ENCODE results near the gene TCP11L2.

TCP11L2 gene

DNA sequence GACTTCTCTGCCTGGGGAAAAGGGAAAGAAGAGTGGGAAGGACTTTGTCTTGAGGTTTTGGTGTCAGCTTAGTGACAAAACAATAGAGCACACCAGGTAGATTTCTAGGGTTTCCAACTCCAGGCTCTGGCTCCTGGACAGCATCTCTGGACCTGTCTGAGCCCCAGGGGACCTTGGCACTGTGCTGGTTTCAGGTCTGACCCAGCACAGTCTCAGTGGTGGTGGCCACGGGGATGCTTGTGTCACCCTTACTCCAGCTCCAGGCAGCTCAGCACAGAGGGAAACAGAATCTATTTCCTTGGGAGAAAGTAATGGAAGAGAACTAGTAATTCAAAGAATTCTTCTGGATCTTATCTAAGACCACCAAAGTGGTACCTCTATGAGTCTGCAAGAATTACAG is 43.6 kb upstream of the TCP11L2 start:
- H3K4me3 ChIP-seq (replicated peaks in 1 of 2; ENCODE audit: low read depth in 2 of 2, low read length in 2 of 2) = no peak overlapping the region
- no peak for DNase-seq (ENCODE audit: low read depth in 2 of 2)
- TF ChIP-seq, protein P1, sequence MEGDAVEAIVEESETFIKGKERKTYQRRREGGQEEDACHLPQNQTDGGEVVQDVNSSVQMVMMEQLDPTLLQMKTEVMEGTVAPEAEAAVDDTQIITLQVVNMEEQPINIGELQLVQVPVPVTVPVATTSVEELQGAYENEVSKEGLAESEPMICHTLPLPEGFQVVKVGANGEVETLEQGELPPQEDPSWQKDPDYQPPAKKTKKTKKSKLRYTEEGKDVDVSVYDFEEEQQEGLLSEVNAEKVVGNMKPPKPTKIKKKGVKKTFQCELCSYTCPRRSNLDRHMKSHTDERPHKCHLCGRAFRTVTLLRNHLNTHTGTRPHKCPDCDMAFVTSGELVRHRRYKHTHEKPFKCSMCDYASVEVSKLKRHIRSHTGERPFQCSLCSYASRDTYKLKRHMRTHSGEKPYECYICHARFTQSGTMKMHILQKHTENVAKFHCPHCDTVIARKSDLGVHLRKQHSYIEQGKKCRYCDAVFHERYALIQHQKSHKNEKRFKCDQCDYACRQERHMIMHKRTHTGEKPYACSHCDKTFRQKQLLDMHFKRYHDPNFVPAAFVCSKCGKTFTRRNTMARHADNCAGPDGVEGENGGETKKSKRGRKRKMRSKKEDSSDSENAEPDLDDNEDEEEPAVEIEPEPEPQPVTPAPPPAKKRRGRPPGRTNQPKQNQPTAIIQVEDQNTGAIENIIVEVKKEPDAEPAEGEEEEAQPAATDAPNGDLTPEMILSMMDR (IDR thresholded peaks at IDR 0.05; ENCODE audit: low read depth, low read length) = no peak

DNA sequence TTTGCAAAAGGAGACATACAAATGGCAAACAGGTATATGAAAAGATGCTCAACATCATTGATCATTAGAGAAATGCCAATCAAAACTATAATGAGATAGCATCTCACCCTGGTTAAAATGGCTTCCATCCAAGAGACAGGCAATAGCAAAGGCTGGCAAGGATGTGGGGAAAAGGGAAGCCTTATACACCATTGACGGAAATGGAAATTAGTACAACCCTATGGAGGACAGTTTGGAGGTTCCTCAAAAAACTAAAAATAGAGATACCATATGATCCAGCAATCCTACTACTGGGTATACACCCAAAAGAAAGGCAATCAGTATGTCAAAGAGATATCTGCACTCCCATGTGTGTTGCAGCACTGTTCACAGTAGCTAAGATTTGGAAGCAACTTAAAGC is 37.4 kb upstream of the TCP11L2 start:
- TF ChIP-seq, protein P1 (IDR thresholded peaks at IDR 0.05; ENCODE audit: low read depth, low read length) = no peak
- H3K4me3 ChIP-seq (replicated peaks in 1 of 2; ENCODE audit: low read depth in 2 of 2, low read length in 2 of 2) = no peak overlapping the region
- DNase-seq (ENCODE audit: low read depth in 2 of 2) = no peak

DNA sequence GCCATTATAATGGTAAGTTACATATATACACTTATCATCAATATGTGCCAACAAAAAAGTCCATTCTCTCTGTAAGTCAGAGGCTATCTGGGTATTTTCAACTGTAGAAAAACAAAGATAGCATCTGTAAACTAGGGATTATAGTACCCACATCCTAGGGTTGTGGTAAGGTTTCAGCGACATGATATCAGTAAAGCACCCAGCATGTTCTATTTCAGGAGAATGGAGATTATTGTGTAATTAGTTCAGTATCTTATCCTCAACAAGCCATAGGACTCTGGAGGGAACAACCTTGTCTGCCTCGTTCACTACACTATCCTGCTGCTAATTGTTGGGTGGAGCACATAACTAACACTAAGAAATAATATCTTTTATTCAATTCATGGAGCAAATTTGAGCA is 35.0 kb upstream of the TCP11L2 start:
- DNase-seq (ENCODE audit: low read depth in 2 of 2) = no peak
- TF ChIP-seq, protein P1 (IDR thresholded peaks at IDR 0.05; ENCODE audit: low read depth, low read length) = no peak

DNA sequence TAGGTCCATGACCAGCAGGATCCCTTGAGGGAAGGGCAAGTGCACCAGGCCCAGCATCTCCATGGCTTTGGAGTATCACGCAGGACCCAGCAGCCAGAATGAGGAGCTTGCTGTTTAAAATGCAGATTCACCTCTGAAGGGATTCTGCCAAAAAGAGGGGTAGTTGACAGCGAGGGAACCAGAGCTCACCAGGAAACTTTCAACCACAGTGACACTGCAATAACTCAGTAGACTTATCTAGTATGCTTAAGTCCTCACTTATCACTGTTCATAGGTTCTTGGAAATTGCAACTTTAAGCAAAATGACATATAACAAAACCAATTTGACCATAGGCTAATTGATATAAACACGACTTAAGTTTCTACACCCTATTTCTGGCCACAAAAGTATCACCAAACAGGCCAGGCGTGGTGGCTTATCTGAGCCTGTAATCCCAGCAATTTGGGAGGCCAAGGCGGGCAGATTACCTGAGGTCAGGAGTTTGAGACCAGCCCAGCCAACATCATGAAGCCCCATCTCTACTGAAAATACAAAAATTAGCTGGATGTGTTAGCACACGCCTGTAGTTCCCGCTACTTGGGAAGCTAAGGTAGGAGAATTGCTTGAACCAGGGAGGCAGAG is 33.3 kb upstream of the TCP11L2 start:
- H3K4me3 ChIP-seq (replicated peaks in 1 of 2; ENCODE audit: low read depth in 2 of 2, low read length in 2 of 2) = no peak overlapping the region
- TF ChIP-seq, protein P1 (IDR thresholded peaks at IDR 0.05; ENCODE audit: low read depth, low read length) = no peak
- DNase-seq (ENCODE audit: low read depth in 2 of 2) = no peak

More for the DNA sequence above, 35.0 kb upstream of the TCP11L2 start:
- H3K4me3 ChIP-seq (replicated peaks in 1 of 2; ENCODE audit: low read depth in 2 of 2, low read length in 2 of 2) = no peak overlapping the region

DNA sequence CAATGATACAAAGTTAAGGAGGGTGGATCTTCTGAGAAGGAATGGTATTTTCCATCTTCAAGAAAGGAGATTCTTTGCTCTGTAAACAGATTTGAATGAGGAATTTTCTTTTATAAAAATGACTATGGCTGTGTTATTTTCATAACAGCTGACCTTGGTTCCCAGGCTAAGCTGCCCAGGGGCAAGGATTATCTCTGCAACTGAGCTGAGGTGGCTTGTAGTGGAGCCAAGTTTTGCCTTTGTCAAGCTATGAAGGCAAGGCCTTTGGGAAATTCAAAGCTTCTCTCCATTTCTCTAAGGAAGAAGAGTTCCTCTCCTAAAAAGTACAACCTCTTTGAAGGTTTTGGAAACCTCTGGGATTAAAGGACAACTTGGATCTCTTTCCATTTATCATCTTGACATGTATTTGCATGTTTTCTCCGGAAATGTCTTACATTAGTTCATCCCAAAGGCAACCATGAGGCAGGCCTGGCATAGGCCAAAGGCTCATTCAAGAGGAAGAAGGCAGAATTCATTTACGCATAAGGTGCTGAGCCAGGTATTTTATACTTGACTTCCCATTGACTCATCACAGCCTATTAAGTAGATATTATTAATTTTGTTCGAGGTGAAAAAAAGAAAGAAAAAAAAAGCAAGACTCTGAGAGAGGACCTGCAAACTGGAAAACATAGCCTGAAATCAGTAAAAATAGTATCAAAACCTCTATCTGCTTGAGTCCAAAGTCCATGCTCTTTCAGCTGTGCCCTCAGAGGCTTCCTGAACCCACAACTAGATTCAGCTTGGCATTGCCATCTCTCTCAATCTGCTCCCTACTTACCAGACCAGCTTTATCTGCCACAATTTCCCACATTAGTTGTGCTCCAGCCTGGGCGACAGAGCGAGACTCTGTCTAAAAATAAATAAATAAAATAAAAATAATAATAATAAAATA is 30.7 kb upstream of the TCP11L2 start:
- TF ChIP-seq, protein P1 (IDR thresholded peaks at IDR 0.05; ENCODE audit: low read depth, low read length) = no peak
- DNase-seq (ENCODE audit: low read depth in 2 of 2) = no peak
- no peak overlapping the region for H3K4me3 ChIP-seq (replicated peaks in 1 of 2; ENCODE audit: low read depth in 2 of 2, low read length in 2 of 2)

DNA sequence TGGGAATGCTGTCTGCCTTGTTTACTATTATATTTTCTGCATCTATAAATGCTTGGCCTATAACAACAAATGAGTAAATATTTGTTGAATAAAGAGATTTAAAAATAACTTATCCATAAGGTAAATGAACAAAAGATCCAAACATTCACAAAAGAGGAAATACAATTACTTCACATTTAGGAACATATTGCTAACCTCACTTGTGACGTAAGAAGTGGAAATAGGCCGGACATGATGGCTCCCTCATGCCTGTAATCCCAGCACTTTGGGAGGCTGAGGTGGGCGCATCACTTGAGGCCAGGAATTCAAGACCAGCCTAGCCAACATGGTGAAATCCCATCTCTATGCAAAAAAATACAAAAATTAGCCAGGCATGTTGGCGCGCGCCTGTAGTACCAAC is 29.0 kb upstream of the TCP11L2 start:
- DNase-seq (ENCODE audit: low read depth in 2 of 2) = no peak
- H3K4me3 ChIP-seq (replicated peaks in 1 of 2; ENCODE audit: low read depth in 2 of 2, low read length in 2 of 2) = no peak overlapping the region
- TF ChIP-seq, protein P1 (IDR thresholded peaks at IDR 0.05; ENCODE audit: low read depth, low read length) = no peak
